BLaER1 treated with 17β-estradiol and CSF1 and Interleukin-3, amounts not matched to agents 10 nM and 100 nM (cell line): ENCODE measurements around the gene NCAM2.

Source experiments
- H3K27ac ChIP-seq, 11 experiments: shearing (Covaris generic); formaldehyde crosslinking; 2 replicates each; pipeline ENCODE4 v1.8.1; 2022
- H3K27me3 ChIP-seq, 11 experiments: shearing (Covaris generic); formaldehyde crosslinking; 2 replicates each; pipeline ENCODE4 v1.8.1; 2022
- H3K36me3 ChIP-seq, 11 experiments: shearing (Covaris generic); formaldehyde crosslinking; 2 replicates each; pipeline ENCODE4 v1.8.1; 2022
- H3K4me1 ChIP-seq, 10 experiments: shearing (Covaris generic); formaldehyde crosslinking; 2 replicates each; pipeline ENCODE4 v1.8.1; 2022
- H3K4me2 ChIP-seq, 11 experiments: shearing (Covaris generic); formaldehyde crosslinking; 2 replicates each; pipeline ENCODE4 v1.8.1; 2022
- H3K4me3 ChIP-seq, 10 experiments: shearing (Covaris generic); formaldehyde crosslinking; 2 replicates each; pipeline ENCODE4 v1.8.1; 2022
- H3K9ac ChIP-seq, 11 experiments: shearing (Covaris generic); formaldehyde crosslinking; 2 replicates each; pipeline ENCODE4 v1.8.1; 2022
- H3K9me3 ChIP-seq, 11 experiments: shearing (Covaris generic); formaldehyde crosslinking; replicated peaks in 1 of 11; 2 replicates each; pipeline ENCODE4 v1.8.1; 2022
- H4K20me1 ChIP-seq, 11 experiments: shearing (Covaris generic); formaldehyde crosslinking; 2 replicates each; pipeline ENCODE4 v1.8.1; 2022
- Cebpa-rat ChIP-seq, 11 experiments: shearing (Covaris generic); IDR thresholded peaks; 2 replicates each; pipeline ENCODE4 v1.8.1; 2022

NCAM2 gene

DNA sequence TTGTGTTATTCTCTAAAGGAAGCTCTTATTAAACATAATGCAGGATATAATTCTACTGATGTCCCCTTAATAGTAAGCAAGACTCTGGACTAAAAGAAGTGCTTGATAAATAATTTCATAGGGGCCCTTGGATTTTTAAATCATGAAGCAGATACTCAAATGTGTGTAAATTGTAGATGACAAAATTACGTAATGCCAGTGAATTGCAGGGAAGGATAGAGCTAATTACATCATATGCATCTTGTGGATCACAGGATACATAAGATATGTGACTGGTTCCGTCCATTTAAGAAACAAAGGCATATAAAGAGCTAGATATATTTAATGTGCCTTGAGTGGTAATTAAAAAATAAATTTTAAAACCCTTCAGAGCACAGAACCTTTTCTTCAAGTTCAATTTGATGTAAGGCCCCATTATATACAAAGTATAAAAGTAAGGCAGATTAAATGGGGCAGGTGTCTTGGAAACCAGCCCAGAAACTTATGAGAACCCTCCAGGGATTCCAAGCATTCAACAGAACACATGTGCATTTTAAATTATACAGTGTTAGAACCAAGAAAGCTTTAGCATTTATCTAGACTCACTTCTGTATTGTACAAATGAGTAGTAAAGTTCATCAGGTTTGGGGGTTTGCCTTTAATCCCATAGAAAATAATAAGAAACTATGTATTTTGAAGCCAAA is 190.4 kb downstream of the NCAM2 start:
- Histone ChIP-seq H3K27me3 (no peaks in the 10 kb centered on the region), H4K20me1 (no peaks in the 10 kb centered on the region), H3K36me3 (no peaks in the 10 kb centered on the region), H3K27ac (no peak overlapping the region), H3K4me3 (no peak overlapping the region), H3K9ac (no peak overlapping the region), H3K9me3 (no peaks in the 10 kb centered on the region), H3K4me1 (peaks cover 0 to 11% (median 0%) of the 10 kb centered on the region in 10 experiments; a peak in 7 of 20 replicates), H3K4me2 (no peak overlapping the region)
- no peak for TF ChIP-seq Cebpa-rat (IDR thresholded peaks at IDR 0.05)

GRCh38 chr21:21195417-21195943 is 197.3 kb downstream of the NCAM2 start:
- Histone ChIP-seq H3K4me2 (no peak overlapping the region), H3K9ac (no peak overlapping the region), H3K4me1 (peaks cover 0 to 23% (median 0%) of the 10 kb centered on the region in 10 experiments; a peak in 7 of 20 replicates), H3K4me3 (no peak overlapping the region), H3K27ac (no peak overlapping the region), H3K36me3 (no peaks in the 10 kb centered on the region), H4K20me1 (no peaks in the 10 kb centered on the region), H3K27me3 (no peaks in the 10 kb centered on the region), H3K9me3 (no peaks in the 10 kb centered on the region)
- no peak for TF ChIP-seq Cebpa-rat (IDR thresholded peaks at IDR 0.05)

- no peak for TF ChIP-seq Cebpa-rat (IDR thresholded peaks at IDR 0.05)
- Histone ChIP-seq H3K4me3 (no peak overlapping the region), H3K27ac (no peak overlapping the region), H3K4me1 (peaks cover 0 to 24% (median 0%) of the 10 kb centered on the region in 10 experiments; a peak in 7 of 20 replicates), H4K20me1 (no peaks in the 10 kb centered on the region), H3K9ac (no peak overlapping the region), H3K27me3 (no peaks in the 10 kb centered on the region), H3K9me3 (no peaks in the 10 kb centered on the region), H3K4me2 (no peak overlapping the region), H3K36me3 (no peaks in the 10 kb centered on the region)
These were observed 197.9 kb downstream of the NCAM2 start for GRCh38 chr21:21196087-21196486.

DNA sequence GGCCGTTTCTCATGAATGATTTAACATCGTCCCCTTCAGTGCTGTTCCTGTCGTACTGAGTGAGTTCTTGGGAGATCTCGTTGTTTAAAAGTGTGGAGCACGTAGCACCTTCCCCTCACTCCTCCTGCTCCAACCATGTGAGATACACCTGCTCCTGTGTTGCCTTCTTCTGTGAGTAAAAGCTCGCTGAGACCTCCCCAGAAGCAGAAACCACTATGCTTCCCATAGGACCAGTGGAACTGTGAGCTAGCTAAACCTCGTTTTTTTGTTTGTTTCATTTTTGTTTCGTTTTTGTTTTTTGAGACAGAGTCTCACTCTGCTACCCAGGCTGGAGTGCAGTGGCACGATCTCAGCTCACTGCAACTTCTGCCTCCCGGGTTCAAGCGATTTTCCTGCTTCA is 198.6 kb downstream of the NCAM2 start:
- no peak for TF ChIP-seq Cebpa-rat (IDR thresholded peaks at IDR 0.05)

GRCh38 chr21:21199342-21200102 is 201.3 kb downstream of the NCAM2 start:
- Histone ChIP-seq H3K4me3 (no peak overlapping the region), H3K4me1 (peaks cover 0 to 16% (median 0%) of the 10 kb centered on the region in 10 experiments; a peak in 6 of 20 replicates), H4K20me1 (no peaks in the 10 kb centered on the region), H3K4me2 (peak overlapping the region in 3 of 11 experiments; percentile 11 to 77 (median 51); a peak in 5 of 22 replicates), H3K36me3 (no peaks in the 10 kb centered on the region), H3K27ac (no peak overlapping the region), H3K27me3 (no peaks in the 10 kb centered on the region), H3K9ac (no peak overlapping the region), H3K9me3 (no peaks in the 10 kb centered on the region)
- no peak for TF ChIP-seq Cebpa-rat (IDR thresholded peaks at IDR 0.05)

More for the DNA sequence above, 198.6 kb downstream of the NCAM2 start:
- Histone ChIP-seq H3K9ac (no peak overlapping the region), H3K27me3 (no peaks in the 10 kb centered on the region), H3K4me1 (peaks cover 0 to 28% (median 0%) of the 10 kb centered on the region in 10 experiments; a peak in 7 of 20 replicates), H3K4me2 (no peak overlapping the region), H3K4me3 (no peak overlapping the region), H3K36me3 (no peaks in the 10 kb centered on the region), H3K27ac (no peak overlapping the region), H4K20me1 (no peaks in the 10 kb centered on the region), H3K9me3 (no peaks in the 10 kb centered on the region)

GRCh38 chr21:21200103-21200938 is 202.1 kb downstream of the NCAM2 start:
- Histone ChIP-seq H3K9ac (no peak overlapping the region), H3K9me3 (no peaks in the 10 kb centered on the region), H3K4me1 (peaks cover 0 to 16% (median 0%) of the 10 kb centered on the region in 10 experiments; a peak in 6 of 20 replicates), H3K4me2 (peak overlapping the region in 7 of 11 experiments; percentile 3 to 77 (median 36); a peak in 10 of 22 replicates), H3K27me3 (no peaks in the 10 kb centered on the region), H3K4me3 (peak overlapping the region in 2 of 10 experiments; percentile 10 to 25; a peak in 1 of 20 replicates), H3K36me3 (no peaks in the 10 kb centered on the region), H4K20me1 (no peaks in the 10 kb centered on the region), H3K27ac (peak overlapping the region in 2 of 11 experiments; percentile 17 to 37; a peak in 2 of 22 replicates)
- TF ChIP-seq Cebpa-rat (IDR thresholded peaks at IDR 0.05): no peak

GRCh38 chr21:21200939-21201615 is 202.9 kb downstream of the NCAM2 start:
- H3K27ac ChIP-seq: peak overlapping the region in 2 of 11 experiments; percentile 17 to 37; a peak in 2 of 22 replicates
- H4K20me1 ChIP-seq: no peaks in the 10 kb centered on the region
- TF ChIP-seq Cebpa-rat (IDR thresholded peaks at IDR 0.05): no peak
- no peak overlapping the region; a peak in 1 of 22 replicates for H3K9ac ChIP-seq
- peak overlapping the region in 8 of 11 experiments; percentile 3 to 77 (median 30); a peak in 11 of 22 replicates for H3K4me2 ChIP-seq
- H3K4me1 ChIP-seq: peaks cover 0 to 16% (median 0%) of the 10 kb centered on the region in 10 experiments; a peak in 6 of 20 replicates
- H3K36me3 ChIP-seq: no peaks in the 10 kb centered on the region
- H3K4me3 ChIP-seq: peak overlapping the region in 2 of 10 experiments; percentile 10 to 25; a peak in 1 of 20 replicates
- no peaks in the 10 kb centered on the region for H3K9me3 ChIP-seq
- H3K27me3 ChIP-seq: no peaks in the 10 kb centered on the region

GRCh38 chr21:21203822-21204339 is 205.7 kb downstream of the NCAM2 start:
- Histone ChIP-seq H4K20me1 (no peaks in the 10 kb centered on the region), H3K4me2 (no peak overlapping the region), H3K27ac (no peak overlapping the region), H3K9me3 (no peaks in the 10 kb centered on the region), H3K27me3 (no peaks in the 10 kb centered on the region), H3K9ac (no peak overlapping the region), H3K36me3 (no peaks in the 10 kb centered on the region), H3K4me1 (peaks cover 0 to 16% (median 0%) of the 10 kb centered on the region in 10 experiments; a peak in 6 of 20 replicates), H3K4me3 (no peak overlapping the region)
- TF ChIP-seq Cebpa-rat (IDR thresholded peaks at IDR 0.05): no peak
